PFSK-1 (cell line): Measurements from ENCODE around the gene CPHXL2.

Experiments used
- FOXP2 ChIP-seq: optimal IDR thresholded peaks from 2 replicates; pipeline ENCODE3; 2011; ENCODE audit warnings: borderline replicate concordance, control low read depth, inconsistent platforms; ENCODE audit not compliant: insufficient read depth; ENCODE audit errors: extremely low read length, extremely low read depth
- POLR2AphosphoS5 ChIP-seq: IDR thresholded peaks from 2 replicates; pipeline ENCODE4 v1.6.1; 2012; ENCODE audit warnings: low read depth, mild to moderate bottlenecking, control low read depth, low read length, moderate library complexity
- REST ChIP-seq, 2 experiments: IDR thresholded peaks; 2 replicates each; pipeline versions ENCODE4 v1.6.1 to v1.8.0; 2011 to 2012; ENCODE audit warnings: low read depth in 2 of 2, low read length in 2 of 2, control low read depth in 1 of 2, inconsistent platforms in 1 of 2, mild to moderate bottlenecking in 1 of 2, moderate library complexity in 1 of 2; ENCODE audit not compliant: insufficient read depth in 1 of 2
- SIN3A ChIP-seq: IDR thresholded peaks from 2 replicates; pipeline ENCODE4 v1.6.1; 2012; ENCODE audit warnings: mild to moderate bottlenecking, low read length, moderate library complexity, borderline replicate concordance; ENCODE audit not compliant: insufficient read depth
- TAF1 ChIP-seq: IDR thresholded peaks from 2 replicates; pipeline ENCODE4 v1.6.1; 2012; ENCODE audit warnings: low read length, control low read depth, borderline replicate concordance; ENCODE audit not compliant: insufficient read depth

The CPHXL2 gene

DNA sequence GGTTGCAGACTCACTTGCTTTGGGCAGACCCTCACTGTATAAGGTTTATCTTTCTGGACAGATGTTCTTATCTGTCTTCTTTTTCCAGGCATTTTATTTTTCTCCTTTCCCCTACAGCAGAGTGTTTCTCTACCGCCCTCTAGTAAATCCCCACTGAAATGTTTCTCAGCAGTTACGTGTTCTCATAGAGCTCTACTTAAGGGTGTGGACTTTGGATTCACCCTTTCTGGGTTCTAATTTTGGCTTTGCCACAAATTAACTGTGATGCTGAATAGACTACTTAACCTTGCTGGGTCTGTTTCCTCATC, 55.7 kb downstream of the CPHXL2 start:
- no peak for TF ChIP-seq SIN3A
- TF ChIP-seq TAF1, result no peak
- no peak for TF ChIP-seq POLR2AphosphoS5
- no peak for TF ChIP-seq FOXP2
- no peak for TF ChIP-seq REST (IDR thresholded peaks at IDR 0.05; ENCODE audit: insufficient read depth in 1 of 2, low read depth in 2 of 2, low read length in 2 of 2)

DNA sequence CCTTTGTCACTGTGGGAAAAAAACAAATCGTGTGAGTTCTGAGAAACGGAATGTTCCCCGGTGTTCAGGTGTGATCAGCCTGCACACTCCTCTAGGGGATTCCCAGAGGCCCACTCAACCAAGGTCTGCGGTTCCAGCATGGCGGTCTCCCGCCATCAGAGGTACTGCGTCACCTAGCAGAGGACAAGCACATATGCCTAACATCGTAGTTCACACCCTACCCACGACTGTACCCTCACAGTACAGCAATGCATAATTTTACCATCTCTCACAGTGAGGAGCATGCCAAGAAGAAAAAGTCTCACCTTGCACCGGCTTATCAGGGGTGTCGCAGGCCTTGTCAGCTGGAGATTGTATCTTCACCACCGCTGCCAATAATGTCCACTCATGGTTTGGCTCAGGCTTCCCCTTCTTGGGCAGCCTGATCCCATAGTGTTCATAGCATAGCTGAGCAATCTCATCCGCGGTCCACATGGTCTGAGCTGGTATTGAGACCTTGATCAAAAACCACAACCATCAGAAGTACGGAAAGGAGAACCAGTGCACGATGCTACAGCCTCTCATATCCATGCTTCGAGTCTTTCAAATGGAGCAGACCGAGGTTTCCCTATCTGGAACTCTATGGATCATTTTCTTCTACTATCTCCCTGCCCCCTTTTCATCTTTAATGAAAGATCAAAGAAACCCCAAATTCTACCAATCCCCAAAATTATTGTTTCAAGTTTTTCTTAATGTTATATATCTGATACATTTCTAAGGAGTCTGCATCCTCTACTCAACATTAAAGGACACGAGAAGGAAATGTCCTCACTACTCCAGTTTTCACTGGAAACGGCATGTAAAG, 56.3 kb downstream of the CPHXL2 start:
- TF ChIP-seq POLR2AphosphoS5, result no peak
- TF ChIP-seq FOXP2, result no peak
- TF ChIP-seq REST (IDR thresholded peaks at IDR 0.05; ENCODE audit: insufficient read depth in 1 of 2, low read depth in 2 of 2, low read length in 2 of 2), result no peak
- no peak for TF ChIP-seq TAF1
- TF ChIP-seq SIN3A, result no peak

GRCh38 chr16:75618780-75619179, 58.0 kb downstream of the CPHXL2 start:
- no peak for TF ChIP-seq TAF1

- TF ChIP-seq POLR2AphosphoS5, result no peak
- no peak for TF ChIP-seq FOXP2
- TF ChIP-seq TAF1, result no peak
- no peak for TF ChIP-seq SIN3A
- TF ChIP-seq REST (IDR thresholded peaks at IDR 0.05; ENCODE audit: insufficient read depth in 1 of 2, low read depth in 2 of 2, low read length in 2 of 2), result no peak
Observed at GRCh38 chr16:75617121-75617520, 59.7 kb downstream of the CPHXL2 start.

DNA sequence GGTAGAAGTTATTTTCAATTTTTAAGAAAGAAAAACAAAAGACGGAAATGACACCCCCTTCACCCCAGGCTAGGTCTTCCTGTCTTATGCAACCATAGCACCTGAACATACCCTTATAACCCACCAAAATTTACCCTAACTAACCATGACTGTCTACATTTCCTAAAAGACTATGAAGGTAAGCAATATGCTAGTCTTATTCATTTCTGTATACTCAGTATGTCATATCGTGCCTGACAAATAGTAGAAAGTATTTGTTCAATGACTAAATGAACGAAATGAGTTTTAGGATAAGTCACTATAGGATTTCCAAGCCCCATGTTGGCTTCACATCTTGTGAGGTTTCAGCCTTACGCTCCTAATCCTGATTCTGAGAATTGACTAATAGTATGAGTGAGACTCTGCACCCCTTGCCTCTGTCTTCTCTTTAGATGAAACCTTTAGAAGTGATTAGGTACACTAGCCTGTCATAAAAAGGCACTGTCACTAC, 60.2 kb downstream of the CPHXL2 start:
- no peak for TF ChIP-seq TAF1
- TF ChIP-seq FOXP2, result no peak
- no peak for TF ChIP-seq POLR2AphosphoS5
- no peak for TF ChIP-seq SIN3A
- no peak for TF ChIP-seq REST (IDR thresholded peaks at IDR 0.05; ENCODE audit: insufficient read depth in 1 of 2, low read depth in 2 of 2, low read length in 2 of 2)
